IPS-18a (cell line): ENCODE measurements around the gene KDM2B.
A peak's percentile ranks its signal among the peaks of the same experiment; 100 is the strongest.

Experiments
- H3K27ac ChIP-seq: one replicate; pipeline ENCODE4 v1.5.1; 2013; ENCODE audit warnings: low read length
- H3K27me3 ChIP-seq: one replicate; pipeline ENCODE4 v1.6.1; 2013; ENCODE audit warnings: mild to moderate bottlenecking, low read length; ENCODE audit not compliant: control insufficient read depth, insufficient read depth
- H3K36me3 ChIP-seq: one replicate; pipeline ENCODE4 v1.6.1; 2013; ENCODE audit warnings: low read depth, low read length; ENCODE audit not compliant: control insufficient read depth
- H3K4me1 ChIP-seq: one replicate; pipeline ENCODE4 v1.6.1; 2013; ENCODE audit warnings: low read depth, low read length; ENCODE audit not compliant: control insufficient read depth
- H3K4me3 ChIP-seq: one replicate; pipeline ENCODE4 v1.5.1; 2013; ENCODE audit warnings: low read length
- H3K9ac ChIP-seq: one replicate; pipeline ENCODE4 v1.6.1; 2013; ENCODE audit warnings: mild to moderate bottlenecking, low read length, moderate library complexity
- H3K9me3 ChIP-seq: one replicate; pipeline ENCODE4 v1.6.1; 2013; ENCODE audit warnings: low read depth, low read length; ENCODE audit not compliant: control insufficient read depth

The KDM2B gene

GRCh38 chr12:121424624-121424975, 156.2 kb downstream of the KDM2B start:
- no peak overlapping the region for H3K4me3 ChIP-seq
- H3K27me3 ChIP-seq, result no peaks in the 10 kb centered on the region
- no peak overlapping the region for H3K9ac ChIP-seq
- H3K4me1 ChIP-seq, result no peaks in the 10 kb centered on the region
- no peak overlapping the region for H3K27ac ChIP-seq
- H3K9me3 ChIP-seq, result no peaks in the 10 kb centered on the region
- H3K36me3 ChIP-seq, result peaks cover 83% of the 10 kb centered on the region

GRCh38 chr12:121423682-121424623, 156.9 kb downstream of the KDM2B start:
- Histone ChIP-seq H3K9me3 (no peaks in the 10 kb centered on the region), H3K27ac (no peak overlapping the region), H3K27me3 (no peaks in the 10 kb centered on the region), H3K4me3 (no peak overlapping the region), H3K4me1 (no peaks in the 10 kb centered on the region), H3K9ac (no peak overlapping the region), H3K36me3 (peaks cover 83% of the 10 kb centered on the region)

- H3K27me3 ChIP-seq, result no peaks in the 10 kb centered on the region
- H3K9me3 ChIP-seq, result no peaks in the 10 kb centered on the region
- H3K36me3 ChIP-seq, result peaks cover 80% of the 10 kb centered on the region
- no peak overlapping the region for H3K27ac ChIP-seq
- no peaks in the 10 kb centered on the region for H3K4me1 ChIP-seq
- no peak overlapping the region for H3K4me3 ChIP-seq
- H3K9ac ChIP-seq, result no peak overlapping the region
Measured at GRCh38 chr12:121423253-121423652, 157.6 kb downstream of the KDM2B start.

- Histone ChIP-seq H3K27ac (no peak overlapping the region), H3K9me3 (no peaks in the 10 kb centered on the region), H3K9ac (no peak overlapping the region), H3K4me3 (no peak overlapping the region), H3K36me3 (peaks cover 84% of the 10 kb centered on the region), H3K4me1 (no peaks in the 10 kb centered on the region), H3K27me3 (no peaks in the 10 kb centered on the region)
Measured at GRCh38 chr12:121420109-121420508, 160.7 kb downstream of the KDM2B start.

GRCh38 chr12:121417847-121418246, 163.0 kb downstream of the KDM2B start:
- no peaks in the 10 kb centered on the region for H3K9me3 ChIP-seq
- no peak overlapping the region for H3K9ac ChIP-seq
- H3K36me3 ChIP-seq, result peaks cover 69% of the 10 kb centered on the region
- no peak overlapping the region for H3K4me3 ChIP-seq
- no peaks in the 10 kb centered on the region for H3K27me3 ChIP-seq
- no peaks in the 10 kb centered on the region for H3K4me1 ChIP-seq
- no peak overlapping the region for H3K27ac ChIP-seq

- Histone ChIP-seq H3K4me1 (no peaks in the 10 kb centered on the region), H3K9ac (no peak overlapping the region), H3K9me3 (no peaks in the 10 kb centered on the region), H3K27ac (no peak overlapping the region), H3K4me3 (no peak overlapping the region), H3K36me3 (peaks cover 34% of the 10 kb centered on the region), H3K27me3 (no peaks in the 10 kb centered on the region)
Measured at GRCh38 chr12:121413917-121414316, 166.9 kb downstream of the KDM2B start.

GRCh38 chr12:121405211-121405610, 175.6 kb downstream of the KDM2B start:
- H3K27ac ChIP-seq, result no peak overlapping the region
- no peak overlapping the region for H3K9ac ChIP-seq
- H3K27me3 ChIP-seq, result no peaks in the 10 kb centered on the region
- no peak overlapping the region for H3K4me3 ChIP-seq
- no peaks in the 10 kb centered on the region for H3K4me1 ChIP-seq
- no peaks in the 10 kb centered on the region for H3K9me3 ChIP-seq
- H3K36me3 ChIP-seq, result peaks cover 14% of the 10 kb centered on the region

- H3K27ac ChIP-seq, result no peak overlapping the region
Measured at GRCh38 chr12:121404734-121405133, 176.1 kb downstream of the KDM2B start.

GRCh38 chr12:121403721-121404120, 177.1 kb downstream of the KDM2B start:
- H3K9ac ChIP-seq, result no peak overlapping the region
- H3K36me3 ChIP-seq, result peaks cover 14% of the 10 kb centered on the region

More at GRCh38 chr12:121404734-121405133, 176.1 kb downstream of the KDM2B start:
- H3K9ac ChIP-seq, result no peak overlapping the region
- H3K9me3 ChIP-seq, result no peaks in the 10 kb centered on the region
- H3K36me3 ChIP-seq, result peaks cover 14% of the 10 kb centered on the region
- H3K4me1 ChIP-seq, result no peaks in the 10 kb centered on the region
- H3K27me3 ChIP-seq, result no peaks in the 10 kb centered on the region
- H3K4me3 ChIP-seq, result no peak overlapping the region

GRCh38 chr12:121400332-121401139, 180.3 kb downstream of the KDM2B start:
- Histone ChIP-seq H3K27ac (peak overlapping the region; percentile 62), H3K36me3 (peaks cover 7% of the 10 kb centered on the region), H3K9ac (peak overlapping the region; percentile 90), H3K27me3 (no peaks in the 10 kb centered on the region), H3K4me1 (no peaks in the 10 kb centered on the region), H3K9me3 (no peaks in the 10 kb centered on the region), H3K4me3 (peak overlapping the region; percentile 97)

More at GRCh38 chr12:121403721-121404120, 177.1 kb downstream of the KDM2B start:
- no peak overlapping the region for H3K27ac ChIP-seq
- no peaks in the 10 kb centered on the region for H3K4me1 ChIP-seq
- no peak overlapping the region for H3K4me3 ChIP-seq
- H3K27me3 ChIP-seq, result no peaks in the 10 kb centered on the region
- no peaks in the 10 kb centered on the region for H3K9me3 ChIP-seq

GRCh38 chr12:121399391-121400331, 181.2 kb downstream of the KDM2B start, which contains the start of gene RNF34:
RNF34 (plus strand) TSS chr12:121400118; CDS start chr12:121400213, 95 bp downstream.
- H3K9ac ChIP-seq, result peak within 1 kb of the TSS; percentile 90
- peak within 1 kb of the TSS; percentile 97 for H3K4me3 ChIP-seq
- peak within 1 kb of the TSS; percentile 85 for H3K27ac ChIP-seq
- H3K27me3 ChIP-seq, result no peaks in the 10 kb centered on the region
- H3K9me3 ChIP-seq, result no peaks in the 10 kb centered on the region
- H3K36me3 ChIP-seq, result peaks cover 7% of the 10 kb centered on the region
- no peaks in the 10 kb centered on the region for H3K4me1 ChIP-seq
